ENCODE results near the gene AP3B1. TPM values are rescaled to one million over a fixed set of nuclear protein-coding genes. Genes with fewer than 3 reads are reported as not detected.
A peak's percentile ranks its signal among the peaks of the same experiment; 100 is the strongest.

The AP3B1 gene
- total RNA-seq, 1 donor from 2014 or later = 46.6 TPM

DNA sequence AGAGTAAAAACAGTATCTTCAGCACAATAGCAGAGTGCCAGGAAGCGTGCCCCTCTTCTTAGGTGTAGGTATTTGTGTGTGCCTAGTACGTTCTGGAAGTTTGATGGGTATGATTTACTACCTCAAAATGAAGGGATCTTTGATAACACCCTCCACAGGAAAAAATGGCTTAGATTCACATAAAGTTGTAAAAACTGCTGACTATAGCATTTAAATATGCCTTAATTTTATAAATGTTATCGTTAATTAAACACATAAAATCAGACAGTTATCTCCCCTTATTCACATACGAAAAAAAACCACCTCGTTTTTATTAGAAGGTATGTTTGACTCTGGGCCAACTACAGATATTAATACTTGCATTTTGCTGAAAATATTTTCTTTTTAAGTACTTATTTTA lies 274.8 kb downstream of the AP3B1 start:
- peaks cover 6% of the 10 kb centered on the region for H3K36me3 Mint-ChIP-seq (ENCODE audit: low read depth)
- peaks cover 8% of the 10 kb centered on the region for H3K4me1 Mint-ChIP-seq
- no peaks in the 10 kb centered on the region for H3K27me3 Mint-ChIP-seq (ENCODE audit: low read depth)
- TF ChIP-seq CTCF (conservative IDR thresholded peaks at IDR 0.05) = no peak
- no peaks in the 10 kb centered on the region for H3K9me3 Mint-ChIP-seq
- H3K27ac Mint-ChIP-seq (ENCODE audit: unreplicated experiment) = no peak overlapping the region
- H3K4me3 Mint-ChIP-seq = no peak overlapping the region
- DNase-seq (ENCODE audit: low read depth, low spot score) = no peak

DNA sequence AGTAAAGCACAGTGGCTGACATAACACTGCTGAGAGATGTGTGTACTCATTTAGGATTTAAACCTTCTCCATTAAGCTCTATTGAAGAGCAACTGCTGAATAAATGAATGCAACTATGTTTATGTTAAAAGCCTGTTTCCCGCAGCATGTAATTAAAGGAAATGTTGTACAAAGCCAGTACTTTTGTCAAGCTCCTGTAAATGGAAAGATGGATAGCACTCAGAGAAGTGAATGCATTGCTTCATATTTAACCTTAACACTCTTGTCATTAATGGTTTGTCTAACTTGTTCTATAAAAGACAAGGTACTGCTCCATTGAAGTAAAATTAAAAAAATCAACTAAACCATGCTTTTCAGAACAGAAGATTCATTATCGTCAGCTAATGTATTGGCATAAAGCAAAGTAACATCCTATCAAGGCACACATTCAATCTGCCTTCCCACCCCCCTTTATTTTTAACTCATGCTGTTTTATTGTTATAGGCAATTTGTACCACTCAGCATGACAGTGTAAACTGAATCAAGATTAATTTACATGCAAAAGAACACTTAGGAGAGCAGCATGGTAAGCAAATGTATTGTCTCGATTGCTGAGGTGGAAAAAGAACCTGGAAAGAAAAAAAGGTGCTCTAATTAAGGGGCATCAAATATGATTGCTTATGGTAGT lies 277.5 kb downstream of the AP3B1 start:
- peaks cover 8% of the 10 kb centered on the region for H3K4me1 Mint-ChIP-seq
- TF ChIP-seq CTCF (conservative IDR thresholded peaks at IDR 0.05) = no peak
- no peaks in the 10 kb centered on the region for H3K27me3 Mint-ChIP-seq (ENCODE audit: low read depth)
- no peak overlapping the region for H3K4me3 Mint-ChIP-seq
- no peak for DNase-seq (ENCODE audit: low read depth, low spot score)
- H3K9me3 Mint-ChIP-seq = no peaks in the 10 kb centered on the region
- no peak overlapping the region for H3K27ac Mint-ChIP-seq (ENCODE audit: unreplicated experiment)
- H3K36me3 Mint-ChIP-seq (ENCODE audit: low read depth) = peaks cover under 1% of the 10 kb centered on the region

GRCh38 chr5:78009937-78010527 lies 284.5 kb downstream of the AP3B1 start:
- Mint-ChIP-seq H3K9me3 (no peaks in the 10 kb centered on the region), H3K36me3 (ENCODE audit: low read depth) (no peaks in the 10 kb centered on the region), H3K4me1 (peaks cover 22% of the 10 kb centered on the region), H3K27me3 (ENCODE audit: low read depth) (peaks cover 9% of the 10 kb centered on the region), H3K4me3 (no peak overlapping the region), H3K27ac (ENCODE audit: unreplicated experiment) (no peak overlapping the region)
- no peak for DNase-seq (ENCODE audit: low read depth, low spot score)
- no peak for TF ChIP-seq CTCF (conservative IDR thresholded peaks at IDR 0.05)

GRCh38 chr5:78008356-78008967 lies 286.0 kb downstream of the AP3B1 start:
- H3K9me3 Mint-ChIP-seq = no peaks in the 10 kb centered on the region
- H3K27ac Mint-ChIP-seq (ENCODE audit: unreplicated experiment) = no peak overlapping the region
- peaks cover 36% of the 10 kb centered on the region for H3K4me1 Mint-ChIP-seq
- H3K4me3 Mint-ChIP-seq = no peak overlapping the region
- H3K36me3 Mint-ChIP-seq (ENCODE audit: low read depth) = no peaks in the 10 kb centered on the region
- peak; percentile 89 for TF ChIP-seq CTCF (conservative IDR thresholded peaks at IDR 0.05)
- DNase-seq (ENCODE audit: low read depth, low spot score) = no peak
- peaks cover 12% of the 10 kb centered on the region for H3K27me3 Mint-ChIP-seq (ENCODE audit: low read depth)

DNA sequence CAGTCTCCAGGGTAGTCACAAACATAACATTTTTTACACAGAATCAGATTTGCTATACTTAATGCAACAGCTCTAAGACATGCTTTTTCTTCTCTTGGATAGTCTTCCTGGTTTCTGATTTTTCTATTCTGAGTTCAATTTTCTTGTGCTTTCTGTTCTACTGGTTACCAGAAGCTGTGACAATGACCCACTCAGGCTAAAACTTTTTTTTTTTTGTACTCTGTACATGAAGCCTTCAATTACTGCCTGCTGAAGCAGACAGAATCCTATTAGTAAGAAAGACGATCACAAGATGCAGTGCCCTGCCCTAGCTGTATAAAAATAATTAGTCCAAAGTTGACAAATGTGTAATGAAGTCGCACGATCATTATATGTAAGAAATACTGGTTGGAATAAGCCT lies 287.3 kb downstream of the AP3B1 start:
- no peak overlapping the region for H3K4me3 Mint-ChIP-seq
- TF ChIP-seq CTCF (conservative IDR thresholded peaks at IDR 0.05) = no peak
- H3K9me3 Mint-ChIP-seq = no peaks in the 10 kb centered on the region
- H3K27ac Mint-ChIP-seq (ENCODE audit: unreplicated experiment) = no peak overlapping the region
- peaks cover 14% of the 10 kb centered on the region for H3K27me3 Mint-ChIP-seq (ENCODE audit: low read depth)
- H3K4me1 Mint-ChIP-seq = peaks cover 47% of the 10 kb centered on the region
- DNase-seq (ENCODE audit: low read depth, low spot score) = no peak
- H3K36me3 Mint-ChIP-seq (ENCODE audit: low read depth) = no peaks in the 10 kb centered on the region

All from neural crest cell (in vitro differentiated cells).